GM18868 (cell line): ENCODE results near the gene FOXC1.

Experiments used
- ATAC-seq: cut with Tn5 transposase; IDR thresholded peaks from one replicate; pipeline ENCODE4 v1.9.1; 2021; ENCODE audit warnings: mild to moderate bottlenecking, moderate library complexity; ENCODE audit not compliant: unreplicated experiment

The FOXC1 gene

DNA sequence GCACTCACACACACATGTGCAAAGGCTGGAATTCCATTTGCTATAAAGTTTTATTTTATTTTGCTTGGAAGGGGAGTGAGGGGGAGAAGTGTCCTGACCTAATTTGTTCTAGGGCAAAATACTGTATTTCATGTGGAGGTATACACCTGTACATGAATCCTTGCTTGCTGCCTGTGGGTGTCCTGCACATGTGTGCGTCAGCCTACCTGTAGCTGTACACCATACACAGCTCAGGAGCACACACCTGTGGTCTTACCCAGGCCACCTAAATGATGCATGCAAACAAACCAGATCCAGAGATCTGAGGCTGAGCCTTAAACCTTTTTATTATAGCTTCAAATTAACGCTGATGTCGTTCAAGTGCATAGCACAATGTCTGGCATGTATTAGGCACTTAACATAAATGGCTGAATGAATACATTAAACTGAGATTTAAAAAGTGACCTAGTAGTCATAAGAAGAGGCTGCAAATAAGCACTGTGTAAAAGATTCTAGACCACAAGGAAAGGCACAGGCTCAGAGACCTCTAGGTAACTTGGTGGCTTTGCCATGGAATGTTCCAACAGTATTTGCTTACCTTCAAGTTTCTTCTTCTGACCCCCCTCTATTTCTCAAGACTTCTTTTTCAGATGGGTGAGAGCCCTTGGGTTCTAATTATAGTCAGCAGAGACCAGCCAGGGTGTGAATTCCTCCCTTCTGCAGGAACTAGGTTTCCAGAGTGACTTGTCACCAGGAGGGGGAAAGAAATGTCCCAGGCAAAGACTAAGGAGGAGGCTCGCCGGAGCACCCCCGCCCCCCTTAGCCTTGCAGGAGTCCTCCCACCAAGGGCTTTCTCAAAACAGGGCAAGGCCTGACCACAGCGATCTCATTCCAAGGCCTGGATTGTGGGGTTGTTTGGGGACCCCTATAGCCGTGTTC is 13.4 kb downstream of the FOXC1 start:
- ATAC-seq = no peak

- ATAC-seq = no peak
These were observed 14.0 kb downstream of the FOXC1 start for GRCh38 chr6:1623769-1624057.

- ATAC-seq = peak; percentile 65
These were observed 14.5 kb downstream of the FOXC1 start for GRCh38 chr6:1624058-1624850.

DNA sequence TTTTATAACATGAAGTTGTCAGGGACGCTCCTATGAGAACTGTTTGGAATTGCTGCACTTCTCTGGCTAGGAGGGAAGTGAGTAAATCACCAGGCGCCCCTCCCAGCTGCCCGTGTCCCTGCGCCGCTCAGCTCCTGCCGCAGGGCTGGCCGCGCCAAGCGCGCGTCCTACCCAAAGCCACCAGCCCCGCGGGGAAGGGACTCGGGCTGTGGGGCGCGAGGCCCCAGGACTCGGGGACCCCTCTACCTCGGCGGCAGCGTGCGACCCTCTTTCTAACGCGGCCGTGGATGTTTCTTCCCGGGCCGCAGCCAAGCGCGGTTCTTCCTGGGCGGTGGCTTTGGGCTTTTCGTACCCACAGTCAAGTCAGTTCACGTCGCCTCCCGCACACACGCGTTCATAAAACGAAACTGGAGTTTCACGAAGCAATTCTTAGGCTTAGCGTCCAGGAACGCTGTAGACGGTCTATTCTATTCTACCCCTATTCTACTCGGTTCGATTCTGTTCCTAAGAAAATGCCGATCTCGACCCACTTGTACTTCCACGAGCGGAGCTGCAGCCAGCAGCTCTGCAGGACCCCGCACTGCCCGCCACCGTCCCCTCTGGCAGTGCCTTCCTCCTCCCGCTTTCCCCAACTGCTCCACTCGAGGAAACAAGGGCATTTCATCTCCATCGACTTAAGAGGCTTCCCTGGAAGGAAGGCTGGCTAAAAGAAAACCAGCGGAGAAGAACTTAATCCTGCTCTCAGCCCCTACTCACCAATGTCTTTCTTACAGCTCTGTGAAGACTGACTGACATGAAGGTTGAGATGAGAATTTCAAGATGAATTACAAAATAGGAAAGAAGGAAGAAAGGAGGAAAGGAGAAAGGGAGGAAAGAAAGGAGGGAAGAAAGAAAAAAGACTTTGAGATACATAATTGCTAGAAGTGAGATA is 15.4 kb downstream of the FOXC1 start:
- peak; percentile 25 for ATAC-seq

DNA sequence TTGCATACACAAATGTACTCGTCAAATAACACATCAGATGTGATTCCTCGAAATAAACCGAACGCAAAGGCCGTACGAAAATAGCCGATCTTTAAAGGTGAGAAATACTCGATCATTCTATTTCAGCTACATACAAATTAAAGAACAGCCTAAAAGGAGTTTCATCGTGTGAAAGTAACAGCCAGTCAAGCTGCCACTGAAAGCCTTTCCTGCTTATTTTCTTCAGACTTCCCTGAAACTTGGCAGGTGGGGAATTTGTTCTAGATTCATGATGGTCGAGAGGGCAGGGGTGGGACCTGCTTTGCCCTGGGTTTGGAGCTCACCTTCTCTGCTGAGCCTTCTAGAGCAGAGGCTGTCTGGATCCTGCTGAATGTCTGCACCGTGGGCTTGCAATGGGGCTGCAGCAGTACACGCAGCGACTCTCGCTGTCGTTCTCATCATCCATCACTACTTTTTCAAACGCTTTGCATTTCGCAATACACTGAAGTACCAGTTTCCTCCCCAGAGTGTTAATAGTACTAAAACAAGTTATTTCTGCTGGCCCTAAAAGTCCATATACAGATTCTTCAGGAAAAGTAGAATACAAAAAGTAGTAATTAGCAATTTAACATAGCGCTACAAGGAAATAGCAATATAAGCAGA is 16.2 kb downstream of the FOXC1 start:
- no peak for ATAC-seq

- ATAC-seq = no peak
These were observed 16.8 kb downstream of the FOXC1 start for GRCh38 chr6:1626481-1626880.

DNA sequence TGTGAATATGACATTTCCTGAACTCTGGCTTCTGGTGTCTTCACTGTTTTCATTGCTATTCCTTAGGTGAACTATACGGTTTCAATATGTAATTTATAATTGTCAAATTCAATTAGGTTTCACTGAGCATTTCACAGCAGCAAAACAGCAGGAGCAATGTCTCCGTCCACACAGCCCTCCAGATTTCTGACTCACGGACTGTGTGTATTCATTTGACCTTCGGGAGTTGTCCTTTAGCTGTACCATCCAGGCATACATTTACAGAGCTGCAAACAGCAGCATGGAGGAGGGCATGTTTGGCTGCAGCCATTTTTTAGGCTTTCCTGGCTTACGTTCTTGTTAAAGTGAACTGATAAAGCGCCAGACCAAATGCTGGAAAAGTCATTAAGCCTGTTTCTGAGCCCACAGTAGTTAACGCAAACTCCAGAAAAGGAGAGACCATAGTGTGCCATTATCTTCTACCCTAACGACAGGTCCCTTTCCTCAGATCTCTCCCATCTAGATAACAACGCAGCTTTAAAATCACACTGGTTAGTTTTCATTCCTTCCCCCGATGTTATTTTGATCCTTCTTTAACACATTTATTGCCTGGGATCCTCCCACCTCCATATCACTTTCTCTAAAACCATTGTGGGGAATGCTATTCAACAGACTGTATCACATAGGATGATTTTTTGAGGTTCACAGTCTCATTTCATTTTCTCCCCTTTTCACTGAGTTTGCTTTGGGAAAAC is 18.3 kb downstream of the FOXC1 start:
- ATAC-seq = no peak

DNA sequence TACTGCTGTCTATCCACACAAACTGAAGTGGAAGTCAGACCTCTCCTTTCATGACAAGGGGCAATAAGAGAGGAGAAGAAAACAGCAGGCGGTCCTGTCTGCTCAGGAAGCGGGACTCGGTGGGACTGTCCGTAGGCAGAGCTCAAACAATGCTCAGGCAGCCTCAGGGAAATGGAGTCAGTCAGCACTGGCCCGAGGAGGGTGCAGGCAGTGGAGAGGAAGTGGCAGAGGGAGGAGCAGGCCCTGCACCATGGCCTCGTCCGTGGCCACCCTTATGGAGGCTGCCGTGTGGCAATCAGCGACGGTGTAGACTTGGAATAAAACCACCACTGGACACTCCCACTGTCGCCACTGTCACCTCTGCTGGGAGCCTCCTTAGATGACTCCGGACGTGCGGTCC is 19.6 kb downstream of the FOXC1 start:
- ATAC-seq = no peak

DNA sequence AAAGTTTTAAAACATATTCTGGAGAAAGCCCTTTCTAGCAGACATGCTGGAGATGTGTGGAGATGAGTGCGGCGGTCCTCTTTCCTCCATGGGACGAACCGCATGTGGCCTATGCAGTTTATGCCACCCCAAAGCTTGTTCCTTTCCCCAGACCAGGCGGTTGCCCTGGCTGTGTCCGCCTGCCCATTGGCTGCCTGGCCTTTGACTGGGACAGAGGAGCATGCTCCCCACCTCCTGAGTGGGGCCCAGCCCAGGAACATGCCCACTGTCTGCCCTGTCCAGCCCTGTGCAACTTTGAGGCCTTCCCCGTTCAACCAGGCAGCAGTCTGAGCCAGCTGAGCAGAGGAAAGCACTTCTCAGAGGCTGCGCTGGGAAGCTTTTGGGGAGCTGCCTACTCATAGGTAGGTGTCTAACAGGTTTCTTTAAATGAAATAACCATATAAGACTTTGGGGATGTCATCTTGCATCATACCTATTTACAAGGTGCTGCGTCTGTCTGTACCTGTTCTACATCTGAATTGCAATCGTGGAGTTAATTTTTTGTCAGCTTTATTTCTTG is 20.6 kb downstream of the FOXC1 start:
- no peak for ATAC-seq

DNA sequence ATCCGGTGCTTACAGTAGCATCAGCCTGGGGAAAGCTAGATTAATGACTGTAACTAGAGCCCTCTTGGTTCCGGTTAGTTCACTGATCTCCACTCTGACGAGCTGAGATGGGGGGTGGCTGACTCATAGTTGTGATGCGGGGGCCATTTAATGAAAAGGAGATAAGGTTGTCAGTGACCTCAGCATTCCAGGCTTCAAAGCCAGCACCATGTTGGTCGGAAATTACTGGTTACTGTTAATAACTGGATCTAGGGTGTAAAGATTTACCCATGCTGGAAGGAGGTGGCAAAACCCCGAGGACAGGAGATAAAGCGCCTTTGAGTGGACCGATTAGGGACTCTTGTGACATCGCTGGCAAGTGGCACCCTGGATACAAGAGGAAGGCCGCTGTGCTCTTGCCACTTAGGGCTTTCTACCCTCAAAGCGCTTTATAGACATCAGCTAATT is 21.1 kb downstream of the FOXC1 start:
- no peak for ATAC-seq

DNA sequence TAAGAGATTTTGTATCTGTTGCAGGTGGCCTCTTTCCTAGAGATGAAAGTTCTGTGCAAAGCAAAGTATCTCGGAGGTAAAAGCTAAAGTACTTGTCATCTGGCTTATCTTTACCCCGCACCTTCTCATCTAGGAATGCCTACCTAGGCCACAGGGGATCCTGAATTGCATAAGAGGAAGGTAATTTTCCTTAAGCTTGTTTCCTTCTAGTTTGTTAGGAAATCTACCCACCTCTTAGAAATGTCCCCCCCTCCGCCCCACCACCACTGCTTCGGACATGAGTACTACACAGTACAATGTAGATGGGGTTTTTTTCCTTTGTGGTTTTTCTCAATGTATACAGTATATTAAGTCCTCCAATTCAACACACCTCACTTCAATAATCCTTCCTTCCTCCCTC is 21.5 kb downstream of the FOXC1 start:
- no peak for ATAC-seq

GRCh38 chr6:1633366-1634021 is 23.8 kb downstream of the FOXC1 start:
- no peak for ATAC-seq

- ATAC-seq = no peak
These were observed 24.4 kb downstream of the FOXC1 start for GRCh38 chr6:1634081-1634480.

- ATAC-seq = no peak
These were observed 25.7 kb downstream of the FOXC1 start for GRCh38 chr6:1635305-1636010.

DNA sequence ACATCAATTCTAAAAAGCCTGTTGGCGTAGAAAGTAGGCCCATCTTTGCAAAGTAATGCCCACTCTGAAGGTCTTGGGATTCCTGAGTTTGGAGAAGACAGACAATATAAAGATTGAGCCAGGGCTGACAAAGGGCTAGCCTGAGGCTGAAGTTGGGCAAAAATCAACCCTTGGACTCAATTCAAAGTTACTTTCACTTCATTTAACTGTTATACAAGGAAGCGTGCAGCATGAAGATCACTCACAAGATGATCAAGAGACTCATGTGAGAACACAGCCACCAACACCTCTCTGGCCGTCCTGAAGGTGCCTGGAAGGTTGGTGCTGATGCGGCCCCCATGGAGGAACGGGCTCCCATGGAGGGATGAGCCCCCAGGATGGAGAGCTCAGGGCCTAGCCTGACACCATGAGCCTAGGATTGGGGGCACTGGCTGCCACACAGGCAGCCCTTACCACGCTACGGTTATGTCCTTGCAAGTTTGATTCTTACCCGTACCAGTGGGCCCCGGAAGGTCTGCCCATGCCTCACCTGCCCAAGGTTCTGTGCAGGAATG is 26.6 kb downstream of the FOXC1 start:
- ATAC-seq = no peak

- ATAC-seq = peak; percentile 70
These were observed 27.5 kb downstream of the FOXC1 start for GRCh38 chr6:1636971-1637871.

DNA sequence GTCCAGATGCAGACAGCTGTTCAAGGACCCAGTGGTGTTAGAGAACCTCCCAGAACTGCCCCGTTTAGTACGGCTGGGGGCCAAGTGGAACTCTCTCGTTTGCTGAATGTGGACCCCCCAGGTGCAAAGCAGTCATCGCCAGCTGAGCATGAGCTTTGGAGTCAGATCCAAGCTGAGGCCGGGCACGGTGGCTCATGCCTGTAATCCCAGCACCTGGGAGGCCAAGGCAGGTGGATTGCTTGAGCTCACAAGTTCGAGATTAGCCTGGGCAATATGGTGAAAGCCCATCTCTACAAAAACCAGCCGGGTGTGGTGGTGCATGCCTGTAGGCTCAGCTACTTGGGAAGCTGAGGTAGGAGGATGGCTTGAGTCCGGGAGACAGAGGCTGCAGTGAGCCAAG is 29.7 kb downstream of the FOXC1 start:
- no peak for ATAC-seq
